ENCODE results near the gene LIN7C. TPM values are rescaled to one million over a fixed set of nuclear protein-coding genes. Genes with fewer than 3 reads are reported as not detected.
A peak's percentile ranks its signal among the peaks of the same experiment; 100 is the strongest.

Gene LIN7C
- total RNA-seq, 1 donor from 2014 or later, result 21.8 TPM

DNA sequence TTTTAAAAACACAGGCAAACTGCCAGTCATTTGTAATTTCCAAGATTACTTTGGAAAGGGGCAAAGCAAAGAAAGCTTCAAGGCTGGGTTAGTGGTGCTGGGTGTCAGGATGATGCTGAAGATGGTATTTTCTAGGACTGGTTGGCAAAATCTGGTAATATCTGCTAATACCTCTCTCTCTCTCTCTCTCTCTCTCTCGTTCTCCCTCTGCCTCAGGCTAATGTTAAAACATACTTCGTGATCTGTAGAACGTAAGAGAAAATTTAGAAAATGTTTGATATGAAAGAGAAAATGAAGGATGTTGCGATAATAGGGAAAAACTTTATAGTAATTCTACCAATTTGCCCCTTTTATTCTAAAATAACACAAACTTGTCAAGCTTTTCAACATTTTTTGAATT lies 24.6 kb downstream of the LIN7C start:
- no peak for DNase-seq (ENCODE audit: extremely low spot score, unreplicated experiment)
- TF ChIP-seq, protein P1, sequence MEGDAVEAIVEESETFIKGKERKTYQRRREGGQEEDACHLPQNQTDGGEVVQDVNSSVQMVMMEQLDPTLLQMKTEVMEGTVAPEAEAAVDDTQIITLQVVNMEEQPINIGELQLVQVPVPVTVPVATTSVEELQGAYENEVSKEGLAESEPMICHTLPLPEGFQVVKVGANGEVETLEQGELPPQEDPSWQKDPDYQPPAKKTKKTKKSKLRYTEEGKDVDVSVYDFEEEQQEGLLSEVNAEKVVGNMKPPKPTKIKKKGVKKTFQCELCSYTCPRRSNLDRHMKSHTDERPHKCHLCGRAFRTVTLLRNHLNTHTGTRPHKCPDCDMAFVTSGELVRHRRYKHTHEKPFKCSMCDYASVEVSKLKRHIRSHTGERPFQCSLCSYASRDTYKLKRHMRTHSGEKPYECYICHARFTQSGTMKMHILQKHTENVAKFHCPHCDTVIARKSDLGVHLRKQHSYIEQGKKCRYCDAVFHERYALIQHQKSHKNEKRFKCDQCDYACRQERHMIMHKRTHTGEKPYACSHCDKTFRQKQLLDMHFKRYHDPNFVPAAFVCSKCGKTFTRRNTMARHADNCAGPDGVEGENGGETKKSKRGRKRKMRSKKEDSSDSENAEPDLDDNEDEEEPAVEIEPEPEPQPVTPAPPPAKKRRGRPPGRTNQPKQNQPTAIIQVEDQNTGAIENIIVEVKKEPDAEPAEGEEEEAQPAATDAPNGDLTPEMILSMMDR (IDR thresholded peaks at IDR 0.05), result no peak
- Mint-ChIP-seq H3K9me3 (ENCODE audit: unreplicated experiment) (no peaks in the 10 kb centered on the region), H3K27ac (ENCODE audit: unreplicated experiment) (no peak overlapping the region), H3K4me1 (ENCODE audit: unreplicated experiment) (peaks cover 5% of the 10 kb centered on the region), H3K36me3 (ENCODE audit: unreplicated experiment) (no peaks in the 10 kb centered on the region), H3K27me3 (ENCODE audit: unreplicated experiment) (no peaks in the 10 kb centered on the region), H3K4me3 (ENCODE audit: unreplicated experiment) (no peak overlapping the region)

DNA sequence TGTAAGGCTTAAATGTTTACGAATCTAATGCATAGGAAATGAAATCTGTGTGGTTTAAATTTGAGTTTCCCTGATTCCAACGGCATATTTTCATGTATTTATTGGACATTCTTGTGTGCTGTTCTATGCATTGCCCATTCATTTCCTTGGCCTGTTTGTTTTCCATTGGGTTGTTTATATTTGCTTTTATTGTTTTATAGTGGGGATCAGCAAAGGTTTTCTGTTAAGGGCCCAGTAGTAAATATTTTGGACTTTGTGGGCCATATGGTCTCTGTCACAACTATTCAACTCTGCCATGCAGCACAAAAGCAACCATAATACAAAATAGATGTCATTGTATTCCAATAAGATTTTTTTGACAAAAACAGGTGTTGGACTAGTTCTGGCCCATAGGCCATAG lies 28.7 kb downstream of the LIN7C start:
- H3K4me1 Mint-ChIP-seq (ENCODE audit: unreplicated experiment), result peaks cover 13% of the 10 kb centered on the region
- H3K36me3 Mint-ChIP-seq (ENCODE audit: unreplicated experiment), result no peaks in the 10 kb centered on the region
- no peaks in the 10 kb centered on the region for H3K27me3 Mint-ChIP-seq (ENCODE audit: unreplicated experiment)
- H3K4me3 Mint-ChIP-seq (ENCODE audit: unreplicated experiment), result no peak overlapping the region
- no peaks in the 10 kb centered on the region for H3K9me3 Mint-ChIP-seq (ENCODE audit: unreplicated experiment)
- H3K27ac Mint-ChIP-seq (ENCODE audit: unreplicated experiment), result no peak overlapping the region
- TF ChIP-seq, protein P1 (IDR thresholded peaks at IDR 0.05), result no peak
- no peak for DNase-seq (ENCODE audit: extremely low spot score, unreplicated experiment)

DNA sequence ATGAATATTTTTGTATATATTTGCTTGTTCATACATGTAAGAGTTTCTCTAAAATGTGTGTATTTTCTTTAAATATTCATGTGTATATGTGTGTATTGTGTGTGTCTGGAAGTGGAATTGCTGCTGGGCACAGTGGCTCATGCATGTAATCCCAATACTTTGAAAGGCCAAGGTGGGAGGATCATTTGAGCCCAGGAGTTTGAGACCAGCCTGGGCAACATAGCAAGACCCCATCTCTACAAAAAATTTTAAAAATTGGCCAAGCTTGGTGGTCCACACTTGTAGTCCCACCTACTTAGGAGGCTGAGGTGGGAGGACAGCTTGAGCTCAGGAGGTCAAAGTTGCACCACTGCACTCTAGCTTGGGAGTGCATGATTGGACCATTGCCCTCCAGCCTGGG lies 29.3 kb downstream of the LIN7C start:
- Mint-ChIP-seq H3K9me3 (ENCODE audit: unreplicated experiment) (no peaks in the 10 kb centered on the region), H3K4me1 (ENCODE audit: unreplicated experiment) (peaks cover 13% of the 10 kb centered on the region), H3K36me3 (ENCODE audit: unreplicated experiment) (no peaks in the 10 kb centered on the region), H3K4me3 (ENCODE audit: unreplicated experiment) (no peak overlapping the region), H3K27me3 (ENCODE audit: unreplicated experiment) (no peaks in the 10 kb centered on the region), H3K27ac (ENCODE audit: unreplicated experiment) (no peak overlapping the region)
- TF ChIP-seq, protein P1 (IDR thresholded peaks at IDR 0.05), result no peak
- DNase-seq (ENCODE audit: extremely low spot score, unreplicated experiment), result no peak

DNA sequence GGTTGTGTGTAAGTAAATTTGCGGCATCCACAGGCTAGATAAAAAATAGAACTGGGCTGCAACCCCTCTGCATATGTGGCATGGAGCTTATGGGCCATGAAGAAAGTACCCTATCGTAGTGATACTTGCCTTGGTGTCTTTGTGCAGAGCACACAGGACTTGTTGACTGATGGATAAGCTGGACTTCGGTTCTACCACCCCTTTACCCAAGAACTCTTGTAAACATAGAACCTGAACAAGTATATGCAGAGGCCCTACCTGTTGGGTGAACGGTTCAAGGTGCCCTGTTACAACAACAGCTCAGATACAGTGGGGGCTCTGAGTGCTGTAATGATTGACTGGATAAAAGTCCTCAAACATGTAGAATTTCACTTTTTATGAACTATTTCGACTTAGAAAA lies 30.9 kb downstream of the LIN7C start:
- H3K27me3 Mint-ChIP-seq (ENCODE audit: unreplicated experiment), result no peaks in the 10 kb centered on the region
- no peak for DNase-seq (ENCODE audit: extremely low spot score, unreplicated experiment)
- no peak overlapping the region for H3K27ac Mint-ChIP-seq (ENCODE audit: unreplicated experiment)
- H3K9me3 Mint-ChIP-seq (ENCODE audit: unreplicated experiment), result no peaks in the 10 kb centered on the region
- TF ChIP-seq, protein P1 (IDR thresholded peaks at IDR 0.05), result no peak
- peaks cover 13% of the 10 kb centered on the region for H3K4me1 Mint-ChIP-seq (ENCODE audit: unreplicated experiment)
- H3K4me3 Mint-ChIP-seq (ENCODE audit: unreplicated experiment), result no peak overlapping the region
- no peaks in the 10 kb centered on the region for H3K36me3 Mint-ChIP-seq (ENCODE audit: unreplicated experiment)

DNA sequence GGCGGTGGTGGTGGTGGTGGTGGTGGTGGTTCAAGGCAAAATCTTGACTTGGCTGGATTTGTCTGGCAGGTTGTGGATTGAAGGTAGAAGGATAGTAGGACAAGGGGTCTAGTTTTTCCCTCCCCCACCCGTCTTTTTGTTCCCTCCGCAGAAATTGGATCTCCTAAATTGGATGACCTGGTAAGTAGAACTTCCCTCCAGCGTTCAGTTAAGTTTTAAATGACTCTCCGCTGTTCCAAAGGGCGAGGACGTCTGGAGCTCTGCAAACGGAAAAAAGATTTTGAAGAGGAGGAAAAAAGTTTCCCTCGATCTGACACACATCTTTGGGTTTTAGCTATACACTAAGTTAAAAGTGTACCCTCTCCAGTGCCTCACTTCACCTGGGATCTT lies 33.6 kb downstream of the LIN7C start:
- peak overlapping the region; percentile 99 for H3K4me3 Mint-ChIP-seq (ENCODE audit: unreplicated experiment)
- H3K4me1 Mint-ChIP-seq (ENCODE audit: unreplicated experiment), result peaks cover 39% of the 10 kb centered on the region
- H3K27me3 Mint-ChIP-seq (ENCODE audit: unreplicated experiment), result no peaks in the 10 kb centered on the region
- no peaks in the 10 kb centered on the region for H3K9me3 Mint-ChIP-seq (ENCODE audit: unreplicated experiment)
- H3K36me3 Mint-ChIP-seq (ENCODE audit: unreplicated experiment), result no peaks in the 10 kb centered on the region
- peak overlapping the region; percentile 57 for H3K27ac Mint-ChIP-seq (ENCODE audit: unreplicated experiment)
- TF ChIP-seq, protein P1 (IDR thresholded peaks at IDR 0.05), result no peak
- no peak for DNase-seq (ENCODE audit: extremely low spot score, unreplicated experiment)

Measured in osteocyte (in vitro differentiated cells).